WTC11 (cell line): Measurements from ENCODE around the gene RIMS4. TPM values are rescaled to one million over a fixed set of nuclear protein-coding genes. Genes with fewer than 3 reads are reported as not detected.

Source experiments
- ATAC-seq: fragments of 200-7000 bp; cut with Tn5 transposase; 2 replicates; pipeline ENCODE4 v1.10.0; 2021; ENCODE audit warnings: mild to moderate bottlenecking, moderate library complexity
- CTCF ChIA-PET: fragments of 300-600 bp; sonication (Branson Sonifier 250); formaldehyde crosslinking; loops from one replicate; lab custom pipeline; 2021; ENCODE audit warnings: antibody characterized with exemption; lab: Charles Lee
- POLR2A ChIA-PET: fragments of 350-600 bp; sonication (Branson Sonifier 250); formaldehyde crosslinking; loops from one replicate; lab custom pipeline; 2021; ENCODE audit warnings: antibody characterized with exemption; lab: Charles Lee
- DNase-seq: peaks from one replicate; pipeline ENCODE4 v3.0.0; 2021; ENCODE audit warnings: low spot score
- H3K27ac Mint-ChIP-seq: 2 replicates; pipeline ENCODE4 v1.8.0; 2021; ENCODE audit warnings: mixed read lengths
- H3K27me3 Mint-ChIP-seq: 2 replicates; pipeline ENCODE4 v1.8.0; 2021; ENCODE audit warnings: low read depth, mild to moderate bottlenecking, moderate library complexity, mixed read lengths
- H3K36me3 Mint-ChIP-seq: 2 replicates; pipeline ENCODE4 v1.8.0; 2021; ENCODE audit warnings: mixed read lengths
- H3K4me1 Mint-ChIP-seq: 2 replicates; pipeline ENCODE4 v1.8.0; 2022; ENCODE audit warnings: mixed read lengths
- H3K4me3 Mint-ChIP-seq: 2 replicates; pipeline ENCODE4 v1.8.0; 2021; ENCODE audit warnings: mild to moderate bottlenecking, moderate library complexity, mixed read lengths
- H3K9me3 Mint-ChIP-seq: 2 replicates; pipeline ENCODE4 v1.8.0; 2021; ENCODE audit warnings: mixed read lengths
- EMX1 ChIP-seq: fragments of 250-450 bp; sonication (Bioruptor Pico); IDR thresholded peaks from 2 replicates; pipeline ENCODE4 v1.8.0; 2021; ENCODE audit warnings: mild to moderate bottlenecking
- ETV6 ChIP-seq: sonication (generic); formaldehyde crosslinking; IDR thresholded peaks from 2 replicates; pipeline ENCODE4 v1.8.1; 2022; ENCODE audit warnings: mild to moderate bottlenecking, missing genetic modification reagents
- GTF2I ChIP-seq: fragments of 250-450 bp; sonication (Bioruptor Pico); conservative IDR thresholded peaks from 2 replicates; pipeline ENCODE4 v1.4.0; 2021; ENCODE audit warnings: mild to moderate bottlenecking
- KAT7 ChIP-seq: sonication (generic); formaldehyde crosslinking; IDR thresholded peaks from 2 replicates; pipeline ENCODE4 v1.8.1; 2023; ENCODE audit warnings: missing genetic modification reagents, mild to moderate bottlenecking, borderline replicate concordance
- ZNF138 ChIP-seq: sonication (generic); formaldehyde crosslinking; conservative IDR thresholded peaks from 2 replicates; pipeline ENCODE4 v1.8.1; 2022; ENCODE audit warnings: mild to moderate bottlenecking, moderate library complexity, missing genetic modification reagents
- ZNF232 ChIP-seq: sonication (generic); formaldehyde crosslinking; IDR thresholded peaks from 2 replicates; pipeline ENCODE4 v1.8.0; 2022; ENCODE audit warnings: mild to moderate bottlenecking, missing genetic modification reagents
- total RNA-seq: library from RNA; stranded (reverse); gene quantifications from 3 replicates; pipeline ENCODE4 v1.2.3, GENCODE V29; 2021
- TF ChIP-seq, protein P1 (sequence below): sonication (generic); formaldehyde crosslinking; IDR thresholded peaks from 2 replicates; pipeline ENCODE4 v1.8.1; 2022; ENCODE audit warnings: mild to moderate bottlenecking, missing genetic modification reagents, moderate library complexity, borderline replicate concordance
- TF ChIP-seq, protein P2 (sequence below): sonication (generic); formaldehyde crosslinking; conservative IDR thresholded peaks from 2 replicates; pipeline ENCODE4 v1.8.1; 2022; ENCODE audit warnings: mild to moderate bottlenecking, missing genetic modification reagents
- TF ChIP-seq, protein P3 (sequence below): fragments of 250-450 bp; sonication (Bioruptor Pico); IDR thresholded peaks from 2 replicates; pipeline ENCODE4 v1.9.0; 2021; ENCODE audit warnings: moderate library complexity, mild to moderate bottlenecking, inconsistent platforms, borderline replicate concordance
- TF ChIP-seq, protein P4 (sequence below): fragments of 250-450 bp; sonication (Bioruptor Pico); IDR thresholded peaks from 2 replicates; pipeline ENCODE4 v1.9.0; 2021; ENCODE audit warnings: mild to moderate bottlenecking
- TF ChIP-seq, protein P5 (sequence below): sonication (generic); formaldehyde crosslinking; IDR thresholded peaks from 2 replicates; pipeline ENCODE4 v1.8.1; 2023; ENCODE audit warnings: mild to moderate bottlenecking, moderate library complexity, missing genetic modification reagents
- TF ChIP-seq, protein P6 (sequence below): sonication (generic); formaldehyde crosslinking; IDR thresholded peaks from 2 replicates; pipeline ENCODE4 v1.8.1; 2022; ENCODE audit warnings: low read depth, mild to moderate bottlenecking, moderate library complexity, missing genetic modification reagents, borderline replicate concordance
- TF ChIP-seq, protein P7 (sequence below): sonication (generic); formaldehyde crosslinking; IDR thresholded peaks from 2 replicates; pipeline ENCODE4 v1.8.0; 2023; ENCODE audit warnings: missing genetic modification reagents, mild to moderate bottlenecking, borderline replicate concordance
- TF ChIP-seq, protein P8 (sequence below): sonication (generic); formaldehyde crosslinking; IDR thresholded peaks from 2 replicates; pipeline ENCODE4 v1.8.0; 2022; ENCODE audit warnings: missing genetic modification reagents

RIMS4 gene
- total RNA-seq, 1 experiment from 2014 or later: 24.8 TPM

DNA sequence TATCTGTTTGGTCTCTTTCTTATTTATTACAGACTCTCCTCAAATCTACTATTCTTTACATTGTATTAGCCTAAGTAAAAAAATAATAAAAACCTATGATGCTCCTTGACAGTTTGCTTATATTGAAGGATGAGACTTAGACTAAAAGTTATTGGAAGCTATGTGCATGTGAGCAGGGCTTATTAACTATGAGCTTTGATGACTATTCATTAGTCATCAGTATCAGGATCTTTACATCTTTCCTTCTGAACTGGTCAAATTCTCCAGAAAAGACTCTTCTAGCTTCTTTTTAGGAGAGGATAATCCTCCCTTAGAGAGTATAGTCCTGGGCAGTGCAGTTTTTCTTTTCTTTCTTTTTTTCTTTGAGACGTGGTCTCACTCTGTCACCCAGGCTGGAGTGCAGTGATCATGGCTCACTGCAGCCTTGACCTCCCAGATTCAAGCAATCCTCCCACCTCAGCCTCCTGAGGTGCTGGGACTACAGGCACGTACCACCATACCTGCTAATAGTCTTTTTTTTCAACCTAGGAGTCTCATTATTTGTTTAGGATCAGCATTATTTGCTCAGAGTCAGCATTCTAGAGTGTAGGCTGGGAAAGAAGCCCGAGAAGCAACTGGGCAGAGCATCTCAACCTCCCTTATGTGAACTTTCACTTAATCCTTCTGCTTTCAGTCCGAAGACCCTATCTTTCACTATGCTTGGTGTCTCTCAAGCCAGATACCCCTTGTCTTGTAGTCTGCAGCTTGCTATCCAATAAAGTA lies 38.1 kb upstream of the RIMS4 start:
- H3K4me1 Mint-ChIP-seq: peaks cover 19% of the 10 kb centered on the region
- no peak overlapping the region for H3K27ac Mint-ChIP-seq
- H3K36me3 Mint-ChIP-seq: no peaks in the 10 kb centered on the region
- ATAC-seq: no peak
- POLR2A ChIA-PET: no interaction called here
- CTCF ChIA-PET: no interaction called here
- no peak overlapping the region for H3K4me3 Mint-ChIP-seq
- peaks cover 6% of the 10 kb centered on the region for H3K9me3 Mint-ChIP-seq
- peaks cover 3% of the 10 kb centered on the region; the same call in 1 of the 2 replicates for H3K27me3 Mint-ChIP-seq
- TF ChIP-seq, protein P1, sequence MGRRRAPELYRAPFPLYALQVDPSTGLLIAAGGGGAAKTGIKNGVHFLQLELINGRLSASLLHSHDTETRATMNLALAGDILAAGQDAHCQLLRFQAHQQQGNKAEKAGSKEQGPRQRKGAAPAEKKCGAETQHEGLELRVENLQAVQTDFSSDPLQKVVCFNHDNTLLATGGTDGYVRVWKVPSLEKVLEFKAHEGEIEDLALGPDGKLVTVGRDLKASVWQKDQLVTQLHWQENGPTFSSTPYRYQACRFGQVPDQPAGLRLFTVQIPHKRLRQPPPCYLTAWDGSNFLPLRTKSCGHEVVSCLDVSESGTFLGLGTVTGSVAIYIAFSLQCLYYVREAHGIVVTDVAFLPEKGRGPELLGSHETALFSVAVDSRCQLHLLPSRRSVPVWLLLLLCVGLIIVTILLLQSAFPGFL (CRISPR knock-in tag): no peak
- DNase-seq: no peak

DNA sequence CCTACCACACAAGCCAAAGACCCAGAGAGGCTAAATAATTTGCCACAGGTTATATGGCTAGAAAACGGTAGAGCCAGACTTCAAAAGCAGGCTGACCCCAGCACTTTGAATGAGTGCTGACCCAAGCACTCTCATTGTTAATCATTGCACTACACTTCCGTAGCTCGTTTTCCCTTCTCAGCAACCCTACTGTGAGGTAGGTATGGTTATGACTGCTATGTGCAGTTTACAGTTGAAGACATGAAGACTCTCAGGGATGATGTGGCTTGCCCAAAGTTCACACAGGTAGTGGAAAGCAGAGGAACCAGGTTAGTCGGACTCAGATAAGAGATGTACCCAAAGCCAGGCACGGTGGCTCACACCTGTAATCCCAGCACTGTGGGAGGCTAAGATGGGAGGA lies 33.5 kb upstream of the RIMS4 start:
- Mint-ChIP-seq H3K27ac (no peak overlapping the region), H3K36me3 (peaks cover 4% of the 10 kb centered on the region), H3K27me3 (peaks cover 7% of the 10 kb centered on the region), H3K9me3 (peaks cover 18% of the 10 kb centered on the region), H3K4me1 (no peaks in the 10 kb centered on the region), H3K4me3 (no peak overlapping the region)
- no peak for ATAC-seq
- ChIA-PET POLR2A (interaction anchor here (0.5 kb wide), 1 partner anchor 58 kb away, joined by 3 read pairs; no protein-coding TSS in a partner anchor), CTCF (no interaction called here)
- no peak for DNase-seq
- TF ChIP-seq, protein P2, sequence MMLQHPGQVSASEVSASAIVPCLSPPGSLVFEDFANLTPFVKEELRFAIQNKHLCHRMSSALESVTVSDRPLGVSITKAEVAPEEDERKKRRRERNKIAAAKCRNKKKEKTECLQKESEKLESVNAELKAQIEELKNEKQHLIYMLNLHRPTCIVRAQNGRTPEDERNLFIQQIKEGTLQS (CRISPR knock-in tag): no peak
- TF ChIP-seq, protein P3, sequence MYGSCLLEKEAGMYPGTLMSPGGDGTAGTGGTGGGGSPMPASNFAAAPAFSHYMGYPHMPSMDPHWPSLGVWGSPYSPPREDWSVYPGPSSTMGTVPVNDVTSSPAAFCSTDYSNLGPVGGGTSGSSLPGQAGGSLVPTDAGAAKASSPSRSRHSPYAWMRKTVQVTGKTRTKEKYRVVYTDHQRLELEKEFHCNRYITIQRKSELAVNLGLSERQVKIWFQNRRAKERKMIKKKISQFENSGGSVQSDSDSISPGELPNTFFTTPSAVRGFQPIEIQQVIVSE (CRISPR knock-in tag): no peak
- no peak for TF ChIP-seq EMX1 (CRISPR knock-in tag)
- TF ChIP-seq, protein P4, sequence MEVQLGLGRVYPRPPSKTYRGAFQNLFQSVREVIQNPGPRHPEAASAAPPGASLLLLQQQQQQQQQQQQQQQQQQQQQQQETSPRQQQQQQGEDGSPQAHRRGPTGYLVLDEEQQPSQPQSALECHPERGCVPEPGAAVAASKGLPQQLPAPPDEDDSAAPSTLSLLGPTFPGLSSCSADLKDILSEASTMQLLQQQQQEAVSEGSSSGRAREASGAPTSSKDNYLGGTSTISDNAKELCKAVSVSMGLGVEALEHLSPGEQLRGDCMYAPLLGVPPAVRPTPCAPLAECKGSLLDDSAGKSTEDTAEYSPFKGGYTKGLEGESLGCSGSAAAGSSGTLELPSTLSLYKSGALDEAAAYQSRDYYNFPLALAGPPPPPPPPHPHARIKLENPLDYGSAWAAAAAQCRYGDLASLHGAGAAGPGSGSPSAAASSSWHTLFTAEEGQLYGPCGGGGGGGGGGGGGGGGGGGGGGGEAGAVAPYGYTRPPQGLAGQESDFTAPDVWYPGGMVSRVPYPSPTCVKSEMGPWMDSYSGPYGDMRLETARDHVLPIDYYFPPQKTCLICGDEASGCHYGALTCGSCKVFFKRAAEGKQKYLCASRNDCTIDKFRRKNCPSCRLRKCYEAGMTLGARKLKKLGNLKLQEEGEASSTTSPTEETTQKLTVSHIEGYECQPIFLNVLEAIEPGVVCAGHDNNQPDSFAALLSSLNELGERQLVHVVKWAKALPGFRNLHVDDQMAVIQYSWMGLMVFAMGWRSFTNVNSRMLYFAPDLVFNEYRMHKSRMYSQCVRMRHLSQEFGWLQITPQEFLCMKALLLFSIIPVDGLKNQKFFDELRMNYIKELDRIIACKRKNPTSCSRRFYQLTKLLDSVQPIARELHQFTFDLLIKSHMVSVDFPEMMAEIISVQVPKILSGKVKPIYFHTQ (CRISPR knock-in tag): no peak
- TF ChIP-seq, protein P5, sequence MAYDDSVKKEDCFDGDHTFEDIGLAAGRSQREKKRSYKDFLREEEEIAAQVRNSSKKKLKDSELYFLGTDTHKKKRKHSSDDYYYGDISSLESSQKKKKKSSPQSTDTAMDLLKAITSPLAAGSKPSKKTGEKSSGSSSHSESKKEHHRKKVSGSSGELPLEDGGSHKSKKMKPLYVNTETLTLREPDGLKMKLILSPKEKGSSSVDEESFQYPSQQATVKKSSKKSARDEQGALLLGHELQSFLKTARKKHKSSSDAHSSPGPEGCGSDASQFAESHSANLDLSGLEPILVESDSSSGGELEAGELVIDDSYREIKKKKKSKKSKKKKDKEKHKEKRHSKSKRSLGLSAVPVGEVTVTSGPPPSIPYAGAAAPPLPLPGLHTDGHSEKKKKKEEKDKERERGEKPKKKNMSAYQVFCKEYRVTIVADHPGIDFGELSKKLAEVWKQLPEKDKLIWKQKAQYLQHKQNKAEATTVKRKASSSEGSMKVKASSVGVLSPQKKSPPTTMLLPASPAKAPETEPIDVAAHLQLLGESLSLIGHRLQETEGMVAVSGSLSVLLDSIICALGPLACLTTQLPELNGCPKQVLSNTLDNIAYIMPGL: no peak
- TF ChIP-seq, protein P6, sequence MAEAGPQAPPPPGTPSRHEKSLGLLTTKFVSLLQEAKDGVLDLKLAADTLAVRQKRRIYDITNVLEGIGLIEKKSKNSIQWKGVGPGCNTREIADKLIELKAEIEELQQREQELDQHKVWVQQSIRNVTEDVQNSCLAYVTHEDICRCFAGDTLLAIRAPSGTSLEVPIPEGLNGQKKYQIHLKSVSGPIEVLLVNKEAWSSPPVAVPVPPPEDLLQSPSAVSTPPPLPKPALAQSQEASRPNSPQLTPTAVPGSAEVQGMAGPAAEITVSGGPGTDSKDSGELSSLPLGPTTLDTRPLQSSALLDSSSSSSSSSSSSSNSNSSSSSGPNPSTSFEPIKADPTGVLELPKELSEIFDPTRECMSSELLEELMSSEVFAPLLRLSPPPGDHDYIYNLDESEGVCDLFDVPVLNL (CRISPR knock-in tag): no peak
- TF ChIP-seq ZNF138 (CRISPR knock-in tag): no peak
- TF ChIP-seq, protein P7, sequence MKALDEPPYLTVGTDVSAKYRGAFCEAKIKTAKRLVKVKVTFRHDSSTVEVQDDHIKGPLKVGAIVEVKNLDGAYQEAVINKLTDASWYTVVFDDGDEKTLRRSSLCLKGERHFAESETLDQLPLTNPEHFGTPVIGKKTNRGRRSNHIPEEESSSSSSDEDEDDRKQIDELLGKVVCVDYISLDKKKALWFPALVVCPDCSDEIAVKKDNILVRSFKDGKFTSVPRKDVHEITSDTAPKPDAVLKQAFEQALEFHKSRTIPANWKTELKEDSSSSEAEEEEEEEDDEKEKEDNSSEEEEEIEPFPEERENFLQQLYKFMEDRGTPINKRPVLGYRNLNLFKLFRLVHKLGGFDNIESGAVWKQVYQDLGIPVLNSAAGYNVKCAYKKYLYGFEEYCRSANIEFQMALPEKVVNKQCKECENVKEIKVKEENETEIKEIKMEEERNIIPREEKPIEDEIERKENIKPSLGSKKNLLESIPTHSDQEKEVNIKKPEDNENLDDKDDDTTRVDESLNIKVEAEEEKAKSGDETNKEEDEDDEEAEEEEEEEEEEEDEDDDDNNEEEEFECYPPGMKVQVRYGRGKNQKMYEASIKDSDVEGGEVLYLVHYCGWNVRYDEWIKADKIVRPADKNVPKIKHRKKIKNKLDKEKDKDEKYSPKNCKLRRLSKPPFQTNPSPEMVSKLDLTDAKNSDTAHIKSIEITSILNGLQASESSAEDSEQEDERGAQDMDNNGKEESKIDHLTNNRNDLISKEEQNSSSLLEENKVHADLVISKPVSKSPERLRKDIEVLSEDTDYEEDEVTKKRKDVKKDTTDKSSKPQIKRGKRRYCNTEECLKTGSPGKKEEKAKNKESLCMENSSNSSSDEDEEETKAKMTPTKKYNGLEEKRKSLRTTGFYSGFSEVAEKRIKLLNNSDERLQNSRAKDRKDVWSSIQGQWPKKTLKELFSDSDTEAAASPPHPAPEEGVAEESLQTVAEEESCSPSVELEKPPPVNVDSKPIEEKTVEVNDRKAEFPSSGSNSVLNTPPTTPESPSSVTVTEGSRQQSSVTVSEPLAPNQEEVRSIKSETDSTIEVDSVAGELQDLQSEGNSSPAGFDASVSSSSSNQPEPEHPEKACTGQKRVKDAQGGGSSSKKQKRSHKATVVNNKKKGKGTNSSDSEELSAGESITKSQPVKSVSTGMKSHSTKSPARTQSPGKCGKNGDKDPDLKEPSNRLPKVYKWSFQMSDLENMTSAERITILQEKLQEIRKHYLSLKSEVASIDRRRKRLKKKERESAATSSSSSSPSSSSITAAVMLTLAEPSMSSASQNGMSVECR (CRISPR knock-in tag): no peak
- no peak for TF ChIP-seq ETV6 (CRISPR knock-in tag)
- TF ChIP-seq ZNF232 (CRISPR knock-in tag): no peak
- TF ChIP-seq KAT7 (CRISPR knock-in tag): no peak
- TF ChIP-seq, protein P8, sequence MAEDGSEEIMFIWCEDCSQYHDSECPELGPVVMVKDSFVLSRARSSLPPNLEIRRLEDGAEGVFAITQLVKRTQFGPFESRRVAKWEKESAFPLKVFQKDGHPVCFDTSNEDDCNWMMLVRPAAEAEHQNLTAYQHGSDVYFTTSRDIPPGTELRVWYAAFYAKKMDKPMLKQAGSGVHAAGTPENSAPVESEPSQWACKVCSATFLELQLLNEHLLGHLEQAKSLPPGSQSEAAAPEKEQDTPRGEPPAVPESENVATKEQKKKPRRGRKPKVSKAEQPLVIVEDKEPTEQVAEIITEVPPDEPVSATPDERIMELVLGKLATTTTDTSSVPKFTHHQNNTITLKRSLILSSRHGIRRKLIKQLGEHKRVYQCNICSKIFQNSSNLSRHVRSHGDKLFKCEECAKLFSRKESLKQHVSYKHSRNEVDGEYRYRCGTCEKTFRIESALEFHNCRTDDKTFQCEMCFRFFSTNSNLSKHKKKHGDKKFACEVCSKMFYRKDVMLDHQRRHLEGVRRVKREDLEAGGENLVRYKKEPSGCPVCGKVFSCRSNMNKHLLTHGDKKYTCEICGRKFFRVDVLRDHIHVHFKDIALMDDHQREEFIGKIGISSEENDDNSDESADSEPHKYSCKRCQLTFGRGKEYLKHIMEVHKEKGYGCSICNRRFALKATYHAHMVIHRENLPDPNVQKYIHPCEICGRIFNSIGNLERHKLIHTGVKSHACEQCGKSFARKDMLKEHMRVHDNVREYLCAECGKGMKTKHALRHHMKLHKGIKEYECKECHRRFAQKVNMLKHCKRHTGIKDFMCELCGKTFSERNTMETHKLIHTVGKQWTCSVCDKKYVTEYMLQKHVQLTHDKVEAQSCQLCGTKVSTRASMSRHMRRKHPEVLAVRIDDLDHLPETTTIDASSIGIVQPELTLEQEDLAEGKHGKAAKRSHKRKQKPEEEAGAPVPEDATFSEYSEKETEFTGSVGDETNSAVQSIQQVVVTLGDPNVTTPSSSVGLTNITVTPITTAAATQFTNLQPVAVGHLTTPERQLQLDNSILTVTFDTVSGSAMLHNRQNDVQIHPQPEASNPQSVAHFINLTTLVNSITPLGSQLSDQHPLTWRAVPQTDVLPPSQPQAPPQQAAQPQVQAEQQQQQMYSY (CRISPR knock-in tag): no peak
- TF ChIP-seq GTF2I (CRISPR knock-in tag): no peak
